Loucy (cell line): ENCODE results near the gene PURA.
A peak's percentile ranks its signal among the peaks of the same experiment; 100 is the strongest.

Source experiments
- H2AFZ ChIP-seq: fragments of 200-600 bp; sonication (generic); 2 replicates; pipeline ENCODE4 v1.6.0; 2016; ENCODE audit warnings: antibody characterized with exemption, mild to moderate bottlenecking, low read length, moderate library complexity
- H3F3A ChIP-seq: fragments of 200-600 bp; 2 replicates; pipeline ENCODE4 v1.6.0; 2016; ENCODE audit warnings: antibody characterized with exemption, low read depth, mild to moderate bottlenecking
- H3K27me3 ChIP-seq: fragments of 200-600 bp; sonication (generic); 2 replicates; pipeline ENCODE4 v1.6.1; 2014; ENCODE audit warnings: low read length, mild to moderate bottlenecking; ENCODE audit not compliant: insufficient read depth, poor library complexity, severe bottlenecking
- H3K36me3 ChIP-seq: fragments of 200-600 bp; sonication (generic); 2 replicates; pipeline ENCODE4 v1.6.1; 2016; ENCODE audit warnings: low read length; ENCODE audit not compliant: insufficient read depth
- H3K4me1 ChIP-seq: fragments of 200-600 bp; sonication (generic); 2 replicates; pipeline ENCODE4 v1.5.1; 2014; ENCODE audit warnings: low read length, mild to moderate bottlenecking; ENCODE audit not compliant: insufficient read depth, poor library complexity, severe bottlenecking
- H3K4me2 ChIP-seq: fragments of 200-600 bp; sonication (generic); 2 replicates; pipeline ENCODE4 v1.6.0; 2014; ENCODE audit warnings: antibody characterized with exemption, low read length, low read depth, mild to moderate bottlenecking; ENCODE audit not compliant: poor library complexity, severe bottlenecking
- H3K4me3 ChIP-seq: fragments of 200-600 bp; sonication (generic); 2 replicates; pipeline ENCODE4 v1.5.1; 2014; ENCODE audit warnings: low read length, mild to moderate bottlenecking, mixed read lengths; ENCODE audit not compliant: poor library complexity, severe bottlenecking
- H3K79me2 ChIP-seq: fragments of 200-600 bp; sonication (generic); 2 replicates; pipeline ENCODE4 v1.6.1; 2014; ENCODE audit warnings: low read length; ENCODE audit not compliant: insufficient read depth
- H3K9ac ChIP-seq: fragments of 200-600 bp; sonication (generic); 2 replicates; pipeline ENCODE4 v1.6.0; 2014; ENCODE audit warnings: mild to moderate bottlenecking, low read depth, low read length, moderate library complexity; ENCODE audit not compliant: poor library complexity, severe bottlenecking
- H3K9me2 ChIP-seq: fragments of 200-600 bp; sonication (generic); replicated peaks from 2 replicates; pipeline ENCODE4 v1.6.1; 2016; ENCODE audit warnings: low read depth, low read length, mixed read lengths
- H3K9me3 ChIP-seq: fragments of 200-600 bp; sonication (generic); 2 replicates; pipeline ENCODE4 v1.6.1; 2014; ENCODE audit warnings: mild to moderate bottlenecking, antibody characterized with exemption, low read length, low read depth; ENCODE audit not compliant: insufficient read depth
- H4K20me1 ChIP-seq: fragments of 200-600 bp; sonication (generic); 2 replicates; pipeline ENCODE4 v1.6.0; 2014; ENCODE audit warnings: antibody characterized with exemption, low read length, mild to moderate bottlenecking; ENCODE audit not compliant: insufficient read depth, poor library complexity, severe bottlenecking
- EZH2phosphoT487 ChIP-seq: fragments of 200-600 bp; IDR thresholded peaks from 2 replicates; pipeline ENCODE4 v1.6.1; 2018; ENCODE audit warnings: antibody characterized with exemption, mild to moderate bottlenecking, moderate library complexity, borderline replicate concordance
- TF ChIP-seq, protein P1 (sequence below): fragments of 200-600 bp; sonication (generic); conservative IDR thresholded peaks from 2 replicates; pipeline ENCODE4 v1.5.1; 2014; ENCODE audit warnings: mild to moderate bottlenecking, antibody characterized with exemption, low read length

Gene PURA

DNA sequence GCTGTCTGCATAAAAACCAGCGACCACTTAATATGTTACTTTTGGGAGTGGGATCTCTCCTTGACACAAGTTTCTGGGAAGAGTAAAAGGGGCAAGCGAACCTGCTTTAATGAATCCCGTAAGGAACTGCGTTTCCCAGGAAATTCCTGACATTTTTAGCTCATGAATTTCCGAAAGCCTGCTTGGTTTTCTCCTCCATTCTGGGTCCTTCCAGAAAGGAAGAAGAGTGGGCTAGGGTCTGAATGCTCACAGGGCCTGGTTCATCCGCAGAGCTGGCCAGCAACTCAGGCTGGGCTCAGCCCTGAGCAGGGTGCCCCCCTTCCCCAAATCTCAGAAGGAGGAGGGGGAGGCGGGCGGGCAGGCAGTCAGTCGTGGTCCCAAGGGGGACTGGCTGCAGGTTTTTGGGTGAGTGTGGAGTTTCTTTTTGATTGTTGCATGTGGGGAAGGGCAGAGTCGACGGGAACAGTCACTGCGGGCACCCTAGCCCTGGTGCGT, 1.2 kb upstream of the PURA start:
- peak overlapping the region; percentile 74 for H3K4me2 ChIP-seq

DNA sequence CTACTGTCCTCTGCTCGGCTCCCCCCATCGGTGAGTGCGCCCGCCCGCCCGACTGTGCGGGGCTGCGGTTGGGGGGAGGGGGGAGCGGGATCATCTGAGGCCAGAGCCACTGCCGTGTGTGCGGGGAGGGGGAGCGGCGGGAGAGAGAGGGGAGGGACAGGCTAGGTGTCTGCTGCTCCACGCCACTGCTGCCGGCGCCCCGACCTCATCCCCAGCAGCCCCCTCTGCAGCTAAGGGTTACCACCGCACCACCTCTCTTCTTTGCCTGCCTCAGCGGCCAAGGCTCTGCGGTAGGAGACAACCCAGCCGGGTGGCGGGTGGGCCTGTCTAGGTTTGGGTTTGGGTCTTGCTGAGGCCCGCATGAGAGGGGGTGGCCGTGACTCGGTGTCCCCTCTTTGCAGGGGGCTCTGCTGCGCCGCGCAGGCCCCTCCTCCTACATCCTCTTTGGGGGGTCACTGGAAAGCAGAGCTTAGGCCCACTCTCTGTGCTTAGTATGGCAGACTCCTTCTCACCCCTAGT, 670 bp upstream of the PURA start:
- Histone ChIP-seq H3K27me3 (no peaks in the 10 kb centered on the region), H3K9me2 (no peaks in the 10 kb centered on the region), H3K79me2 (peaks cover 93% of the 10 kb centered on the region), H3K4me3 (peak overlapping the region; percentile 78), H3F3A (no peaks in the 10 kb centered on the region), H3K4me2 (peak overlapping the region; percentile 74), H2AFZ (peak overlapping the region; percentile 62; the same call in 1 of the 2 replicates), H3K9ac (peak overlapping the region; percentile 78), H4K20me1 (peaks cover 73% of the 10 kb centered on the region), H3K36me3 (no peaks in the 10 kb centered on the region), H3K9me3 (no peaks in the 10 kb centered on the region), H3K4me1 (peaks cover 60% of the 10 kb centered on the region)
- TF ChIP-seq, protein P1, sequence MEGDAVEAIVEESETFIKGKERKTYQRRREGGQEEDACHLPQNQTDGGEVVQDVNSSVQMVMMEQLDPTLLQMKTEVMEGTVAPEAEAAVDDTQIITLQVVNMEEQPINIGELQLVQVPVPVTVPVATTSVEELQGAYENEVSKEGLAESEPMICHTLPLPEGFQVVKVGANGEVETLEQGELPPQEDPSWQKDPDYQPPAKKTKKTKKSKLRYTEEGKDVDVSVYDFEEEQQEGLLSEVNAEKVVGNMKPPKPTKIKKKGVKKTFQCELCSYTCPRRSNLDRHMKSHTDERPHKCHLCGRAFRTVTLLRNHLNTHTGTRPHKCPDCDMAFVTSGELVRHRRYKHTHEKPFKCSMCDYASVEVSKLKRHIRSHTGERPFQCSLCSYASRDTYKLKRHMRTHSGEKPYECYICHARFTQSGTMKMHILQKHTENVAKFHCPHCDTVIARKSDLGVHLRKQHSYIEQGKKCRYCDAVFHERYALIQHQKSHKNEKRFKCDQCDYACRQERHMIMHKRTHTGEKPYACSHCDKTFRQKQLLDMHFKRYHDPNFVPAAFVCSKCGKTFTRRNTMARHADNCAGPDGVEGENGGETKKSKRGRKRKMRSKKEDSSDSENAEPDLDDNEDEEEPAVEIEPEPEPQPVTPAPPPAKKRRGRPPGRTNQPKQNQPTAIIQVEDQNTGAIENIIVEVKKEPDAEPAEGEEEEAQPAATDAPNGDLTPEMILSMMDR, result no peak
- no peak for TF ChIP-seq EZH2phosphoT487

More for the DNA sequence above, 1.2 kb upstream of the PURA start:
- Histone ChIP-seq H3K36me3 (no peaks in the 10 kb centered on the region), H3K9ac (peak overlapping the region; percentile 78), H2AFZ (no peak overlapping the region), H3F3A (no peaks in the 10 kb centered on the region), H3K9me2 (no peaks in the 10 kb centered on the region), H3K4me1 (peaks cover 56% of the 10 kb centered on the region), H3K9me3 (no peaks in the 10 kb centered on the region), H3K27me3 (no peaks in the 10 kb centered on the region), H3K4me3 (peak overlapping the region; percentile 78), H3K79me2 (peaks cover 88% of the 10 kb centered on the region), H4K20me1 (peaks cover 71% of the 10 kb centered on the region)
- TF ChIP-seq, protein P1, result no peak
- no peak for TF ChIP-seq EZH2phosphoT487

DNA sequence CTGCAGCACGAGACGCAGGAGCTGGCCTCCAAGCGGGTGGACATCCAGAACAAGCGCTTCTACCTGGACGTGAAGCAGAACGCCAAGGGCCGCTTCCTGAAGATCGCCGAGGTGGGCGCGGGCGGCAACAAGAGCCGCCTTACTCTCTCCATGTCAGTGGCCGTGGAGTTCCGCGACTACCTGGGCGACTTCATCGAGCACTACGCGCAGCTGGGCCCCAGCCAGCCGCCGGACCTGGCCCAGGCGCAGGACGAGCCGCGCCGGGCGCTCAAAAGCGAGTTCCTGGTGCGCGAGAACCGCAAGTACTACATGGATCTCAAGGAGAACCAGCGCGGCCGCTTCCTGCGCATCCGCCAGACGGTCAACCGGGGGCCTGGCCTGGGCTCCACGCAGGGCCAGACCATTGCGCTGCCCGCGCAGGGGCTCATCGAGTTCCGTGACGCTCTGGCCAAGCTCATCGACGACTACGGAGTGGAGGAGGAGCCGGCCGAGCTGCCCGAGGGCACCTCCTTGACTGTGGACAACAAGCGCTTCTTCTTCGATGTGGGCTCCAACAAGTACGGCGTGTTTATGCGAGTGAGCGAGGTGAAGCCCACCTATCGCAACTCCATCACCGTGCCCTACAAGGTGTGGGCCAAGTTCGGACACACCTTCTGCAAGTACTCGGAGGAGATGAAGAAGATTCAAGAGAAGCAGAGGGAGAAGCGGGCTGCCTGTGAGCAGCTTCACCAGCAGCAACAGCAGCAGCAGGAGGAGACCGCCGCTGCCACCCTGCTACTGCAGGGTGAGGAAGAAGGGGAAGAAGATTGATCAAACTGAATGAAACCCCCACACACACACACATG, 654 bp downstream of the PURA start:
- Histone ChIP-seq H3K4me2 (peak overlapping the region; percentile 38), H3K27me3 (no peaks in the 10 kb centered on the region), H3K79me2 (peaks cover 90% of the 10 kb centered on the region), H3K4me1 (peaks cover 57% of the 10 kb centered on the region), H3K9me3 (no peaks in the 10 kb centered on the region), H3K4me3 (peak overlapping the region; percentile 78), H2AFZ (no peak overlapping the region), H3K9ac (peak overlapping the region; percentile 75), H3K9me2 (no peaks in the 10 kb centered on the region), H4K20me1 (peaks cover 66% of the 10 kb centered on the region), H3F3A (no peaks in the 10 kb centered on the region), H3K36me3 (no peaks in the 10 kb centered on the region)
- TF ChIP-seq EZH2phosphoT487, result no peak
- TF ChIP-seq, protein P1, result no peak
